IMR-90 (cell line): ENCODE data around the gene DCAF8L2. TPM values are rescaled to one million over a fixed set of nuclear protein-coding genes. Genes with fewer than 3 reads are reported as not detected.

ENCODE experiments used
- ATAC-seq: fragments of 200-7000 bp; cut with Tn5 transposase; 2 replicates; pipeline ENCODE4 v1.9.1; 2020; ENCODE audit warnings: low read depth, mild to moderate bottlenecking, moderate library complexity
- BruUV-seq: library from RNA; stranded (reverse); fragments of 400-500 nt; replicated peaks from 2 replicates; lab custom pipeline; 2021; lab: Mats Ljungman, UMichigan
- CTCF ChIA-PET: fragments of 300-600 bp; formaldehyde crosslinking; extraction: SDS; loops from one replicate; lab custom pipeline; 2021; ENCODE audit warnings: antibody characterized with exemption; lab: Yijun Ruan, JAX
- POLR2A ChIA-PET: fragments of 300-600 bp; sonication (Branson Sonifier 250); formaldehyde crosslinking; loops from one replicate; lab custom pipeline; 2022; ENCODE audit warnings: antibody characterized with exemption; ENCODE audit not compliant: unreplicated experiment; lab: Charles Lee
- DNase-seq: peaks from one replicate; pipeline ENCODE4 v3.0.0; 2013
- H2AFZ ChIP-seq: replicated peaks from 2 replicates; pipeline ENCODE3; 2013; ENCODE audit warnings: low read length, mild to moderate bottlenecking; ENCODE audit not compliant: poor library complexity
- H2AK5ac ChIP-seq: 2 replicates; pipeline ENCODE4 v1.6.1; 2013; ENCODE audit warnings: low read depth, low read length, inconsistent platforms
- H2AK9ac ChIP-seq: replicated peaks from 2 replicates; pipeline ENCODE3; 2013; ENCODE audit warnings: mild to moderate bottlenecking, low read depth, low read length, moderate library complexity; ENCODE audit not compliant: poor library complexity
- H2BK120ac ChIP-seq: 2 replicates; pipeline ENCODE4 v1.6.1; 2013; ENCODE audit warnings: low read depth, low read length, inconsistent platforms
- H2BK15ac ChIP-seq: 3 replicates; pipeline ENCODE4 v1.6.1; 2013; ENCODE audit warnings: low read depth, low read length, inconsistent platforms
- H2BK20ac ChIP-seq: 2 replicates; pipeline ENCODE4 v1.6.1; 2013; ENCODE audit warnings: low read depth, mild to moderate bottlenecking, inconsistent platforms, low read length, moderate library complexity
- H2BK5ac ChIP-seq: 2 replicates; pipeline ENCODE4 v1.6.1; 2013; ENCODE audit warnings: mild to moderate bottlenecking, low read depth, low read length, inconsistent platforms; ENCODE audit not compliant: poor library complexity, severe bottlenecking
- H3K14ac ChIP-seq: replicated peaks from 2 replicates; pipeline ENCODE4 v1.6.1; 2013; ENCODE audit warnings: low read depth, low read length, inconsistent platforms
- H3K18ac ChIP-seq: 2 replicates; pipeline ENCODE4 v1.6.1; 2013; ENCODE audit warnings: low read depth, low read length, control low read depth
- H3K23ac ChIP-seq: 2 replicates; pipeline ENCODE4 v1.6.1; 2013; ENCODE audit warnings: low read depth, low read length, inconsistent platforms
- H3K27ac ChIP-seq: 2 replicates; pipeline ENCODE4 v1.5.1; 2013; ENCODE audit warnings: mild to moderate bottlenecking, control low read depth, low read length; ENCODE audit not compliant: insufficient read depth
- H3K27me3 ChIP-seq: 2 replicates; pipeline ENCODE4 v1.6.1; 2013; ENCODE audit warnings: low read length; ENCODE audit not compliant: control insufficient read depth, insufficient read depth
- H3K36me3 ChIP-seq: 2 replicates; pipeline ENCODE4 v1.6.1; 2013; ENCODE audit warnings: low read length, mixed read lengths; ENCODE audit not compliant: control insufficient read depth, insufficient read depth
- H3K4ac ChIP-seq: 2 replicates; pipeline ENCODE4 v1.6.1; 2013; ENCODE audit warnings: low read depth, low read length, inconsistent platforms
- H3K4me1 ChIP-seq: 2 replicates; pipeline ENCODE4 v1.6.1; 2013; ENCODE audit warnings: low read length, mixed read lengths; ENCODE audit not compliant: control insufficient read depth, insufficient read depth
- H3K4me2 ChIP-seq: 2 replicates; pipeline ENCODE4 v1.6.1; 2013; ENCODE audit warnings: low read depth, mild to moderate bottlenecking, control low read depth, low read length, moderate library complexity
- H3K4me3 ChIP-seq: 2 replicates; pipeline ENCODE4 v1.5.1; 2013; ENCODE audit warnings: low read depth, mild to moderate bottlenecking, control low read depth, low read length, moderate library complexity; ENCODE audit not compliant: insufficient read depth
- H3K56ac ChIP-seq: 2 replicates; pipeline ENCODE4 v1.6.1; 2013; ENCODE audit warnings: low read length, inconsistent platforms; ENCODE audit not compliant: insufficient read depth; ENCODE audit errors: extremely low read depth
- H3K79me1 ChIP-seq, 2 experiments: 2 replicates each; pipeline ENCODE4 v1.6.1; 2013; ENCODE audit warnings: low read length in 2 of 2, inconsistent platforms in 1 of 2, low read depth in 1 of 2
- H3K9ac ChIP-seq: 2 replicates; pipeline ENCODE4 v1.6.1; 2013; ENCODE audit warnings: low read depth, low read length, control low read depth
- H3K9me1 ChIP-seq: 2 replicates; pipeline ENCODE4 v1.6.1; 2013; ENCODE audit warnings: low read length, inconsistent platforms; ENCODE audit not compliant: insufficient read depth
- H3K9me3 ChIP-seq: 2 replicates; pipeline ENCODE4 v1.6.1; 2013; ENCODE audit warnings: low read length; ENCODE audit not compliant: control insufficient read depth, insufficient read depth
- H4K20me1 ChIP-seq: 2 replicates; pipeline ENCODE4 v1.6.1; 2013; ENCODE audit warnings: low read length, inconsistent platforms; ENCODE audit not compliant: insufficient read depth
- H4K5ac ChIP-seq: 2 replicates; pipeline ENCODE4 v1.6.1; 2013; ENCODE audit warnings: mild to moderate bottlenecking, low read depth, low read length, control low read depth
- H4K8ac ChIP-seq, 2 experiments: 2 replicates each; pipeline ENCODE4 v1.6.1; 2013; ENCODE audit warnings: low read depth in 2 of 2, low read length in 2 of 2, control low read depth in 1 of 2, inconsistent platforms in 1 of 2
- H4K91ac ChIP-seq: 2 replicates; pipeline ENCODE4 v1.6.1; 2013; ENCODE audit warnings: low read depth, low read length, inconsistent platforms; ENCODE audit not compliant: insufficient read depth
- MAFK ChIP-seq: IDR thresholded peaks from 2 replicates; pipeline ENCODE4 v1.6.1; 2012; ENCODE audit warnings: low read depth, low read length, improper control_type of control experiment
- NFE2L2 ChIP-seq: fragments of 150-350 bp; IDR thresholded peaks from 2 replicates; pipeline ENCODE4 v1.6.1; 2016; ENCODE audit warnings: low read depth, mild to moderate bottlenecking, low read length
- POLR2A ChIP-seq: IDR thresholded peaks from 2 replicates; pipeline ENCODE4 v1.6.1; 2012; ENCODE audit warnings: mild to moderate bottlenecking, low read depth, low read length
- SMC3 ChIP-seq: fragments of 150-350 bp; IDR thresholded peaks from 2 replicates; pipeline ENCODE4 v1.6.1; 2016; ENCODE audit warnings: low read depth, mild to moderate bottlenecking, antibody characterized with exemption, low read length, moderate library complexity
- USF2 ChIP-seq: fragments of 150-350 bp; IDR thresholded peaks from 2 replicates; pipeline ENCODE4 v1.6.1; 2017; ENCODE audit warnings: mild to moderate bottlenecking, antibody characterized with exemption, low read length, low read depth
- dilution Hi-C: fragments of 300-500 bp; cut with HindIII; formaldehyde crosslinking; loops from one replicate; pipeline ENCODE4 v1.14.3; 2018; ENCODE audit warnings: low sequenced_read_pairs; ENCODE audit not compliant: unreplicated experiment
- in situ Hi-C: fragments of 300-500 bp; cut with MboI; formaldehyde crosslinking; loops from 3 replicates; pipeline ENCODE4 v1.14.3; 2019; ENCODE audit warnings: low sequenced_read_pairs, inconsistent platforms, mixed read lengths
- intact Hi-C: fragments of 100-400 bp; cut with micrococcal nuclease; formaldehyde crosslinking; loops from 2 replicates; pipeline ENCODE4 v1.10.0; 2022
- polyA plus RNA-seq, 3 experiments: library from polyadenylated mRNA; depleted of rRNA; stranded (reverse); fragments of >200 nt; gene quantifications; 2 replicates each; pipeline ENCODE4 v1.2.3, GENCODE V29; 2012; ENCODE audit warnings: low replicate concordance in 1 of 3
- total RNA-seq: library from RNA; depleted of rRNA; stranded (reverse); fragments of >200 nt; gene quantifications from 2 replicates; pipeline ENCODE4 v1.2.3, GENCODE V29; 2012

The DCAF8L2 gene
- total and polyA plus RNA-seq, 2 of the 4 experiments (the other 2 are of a cell fraction) = not detected

GRCh38 chrX:27660878-27661277, 70.7 kb downstream of the DCAF8L2 start:
- H2BK5ac ChIP-seq = no peak overlapping the region
- H3K27ac ChIP-seq = no peak overlapping the region
- no peak overlapping the region for H2BK20ac ChIP-seq
- no peak for ATAC-seq
- H4K8ac ChIP-seq = no peak overlapping the region
- no peak overlapping the region for H4K5ac ChIP-seq
- H3K9ac ChIP-seq = no peak overlapping the region
- no peak overlapping the region for H2AK5ac ChIP-seq
- H3K79me1 ChIP-seq = no peaks in the 10 kb centered on the region
- DNase-seq = no peak
- no peak overlapping the region for H3K56ac ChIP-seq
- no peaks in the 10 kb centered on the region for H3K4me1 ChIP-seq
- BruUV-seq = no TSS peak
- no peak overlapping the region for H3K4ac ChIP-seq
- H3K27me3 ChIP-seq = no peaks in the 10 kb centered on the region
- H2BK120ac ChIP-seq = no peak overlapping the region
- no peak overlapping the region for H3K18ac ChIP-seq
- no peak overlapping the region for H2AFZ ChIP-seq
- H3K9me1 ChIP-seq = no peaks in the 10 kb centered on the region
- POLR2A ChIA-PET = no interaction called here
- H3K23ac ChIP-seq = no peak overlapping the region
- no peak overlapping the region for H4K91ac ChIP-seq
- H3K9me3 ChIP-seq = no peaks in the 10 kb centered on the region
- intact Hi-C loops (no loop called here), dilution Hi-C loops (no loop called here), in situ Hi-C loops (no loop called here)
- no peak overlapping the region for H2AK9ac ChIP-seq
- no peak overlapping the region for H2BK15ac ChIP-seq
- H4K20me1 ChIP-seq = no peaks in the 10 kb centered on the region
- TF ChIP-seq POLR2A (no peak), NFE2L2 (no peak), SMC3 (no peak), USF2 (no peak), MAFK (no peak)
- H3K14ac ChIP-seq = no peak overlapping the region
- no peaks in the 10 kb centered on the region for H3K36me3 ChIP-seq
- CTCF ChIA-PET = no interaction called here
- H3K4me2 ChIP-seq = no peak overlapping the region
- no peak overlapping the region for H3K4me3 ChIP-seq
